ENCODE measurements around the gene NCOA3.

Gene NCOA3

DNA sequence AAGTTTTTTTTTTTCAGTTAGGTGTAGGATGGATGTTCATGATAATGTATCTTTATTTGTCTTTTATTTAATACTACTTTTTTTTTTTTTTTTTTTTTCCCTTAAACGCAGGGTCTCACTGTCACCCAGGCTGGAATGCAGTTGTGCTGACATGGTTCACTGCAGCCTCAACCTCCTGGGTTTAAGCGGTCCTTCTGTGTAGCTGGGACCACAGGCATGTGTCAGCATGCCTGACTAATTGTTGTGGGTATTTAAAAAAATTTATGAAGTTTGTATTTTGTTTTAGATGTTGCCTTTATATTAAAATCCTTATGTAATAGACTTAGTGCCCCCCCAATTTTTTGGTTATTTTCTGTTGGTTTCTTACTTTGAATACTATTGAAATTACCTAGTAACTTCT, 42.6 kb downstream of the NCOA3 start:
- no peak for DNase-seq (ENCODE audit: low spot score)
- in situ Hi-C loops (cut with MboI; ENCODE audit: low pct_unique_long_range_greater_than_20kb, low sequenced_read_pairs, unreplicated experiment): no loop called here
- TF ChIP-seq, protein P1, sequence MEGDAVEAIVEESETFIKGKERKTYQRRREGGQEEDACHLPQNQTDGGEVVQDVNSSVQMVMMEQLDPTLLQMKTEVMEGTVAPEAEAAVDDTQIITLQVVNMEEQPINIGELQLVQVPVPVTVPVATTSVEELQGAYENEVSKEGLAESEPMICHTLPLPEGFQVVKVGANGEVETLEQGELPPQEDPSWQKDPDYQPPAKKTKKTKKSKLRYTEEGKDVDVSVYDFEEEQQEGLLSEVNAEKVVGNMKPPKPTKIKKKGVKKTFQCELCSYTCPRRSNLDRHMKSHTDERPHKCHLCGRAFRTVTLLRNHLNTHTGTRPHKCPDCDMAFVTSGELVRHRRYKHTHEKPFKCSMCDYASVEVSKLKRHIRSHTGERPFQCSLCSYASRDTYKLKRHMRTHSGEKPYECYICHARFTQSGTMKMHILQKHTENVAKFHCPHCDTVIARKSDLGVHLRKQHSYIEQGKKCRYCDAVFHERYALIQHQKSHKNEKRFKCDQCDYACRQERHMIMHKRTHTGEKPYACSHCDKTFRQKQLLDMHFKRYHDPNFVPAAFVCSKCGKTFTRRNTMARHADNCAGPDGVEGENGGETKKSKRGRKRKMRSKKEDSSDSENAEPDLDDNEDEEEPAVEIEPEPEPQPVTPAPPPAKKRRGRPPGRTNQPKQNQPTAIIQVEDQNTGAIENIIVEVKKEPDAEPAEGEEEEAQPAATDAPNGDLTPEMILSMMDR (IDR thresholded peaks at IDR 0.05; ENCODE audit: extremely low read depth, insufficient read depth, missing control alignments): no peak

DNA sequence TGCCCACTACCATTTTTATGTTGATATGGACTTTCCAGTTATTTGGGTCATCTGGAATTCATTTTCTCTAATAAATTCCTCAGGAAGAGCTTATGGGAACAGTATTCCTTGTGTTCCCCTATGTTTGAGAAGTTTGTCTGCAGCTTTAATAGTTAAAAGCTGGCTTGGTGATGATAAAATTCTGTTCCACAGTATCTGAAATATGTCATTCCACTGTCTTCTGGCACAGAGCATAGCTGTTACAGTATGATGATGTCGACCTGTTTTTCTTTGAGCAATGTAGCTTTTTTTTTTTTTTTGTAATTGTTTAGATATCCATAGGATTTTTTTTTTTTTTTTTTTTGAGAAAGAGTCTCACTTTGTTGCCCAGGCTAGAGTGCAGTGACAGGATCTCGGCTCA, 43.2 kb downstream of the NCOA3 start:
- in situ Hi-C loops (cut with MboI; ENCODE audit: low pct_unique_long_range_greater_than_20kb, low sequenced_read_pairs, unreplicated experiment): no loop called here
- DNase-seq (ENCODE audit: low spot score): no peak
- TF ChIP-seq, protein P1 (IDR thresholded peaks at IDR 0.05; ENCODE audit: extremely low read depth, insufficient read depth, missing control alignments): no peak

DNA sequence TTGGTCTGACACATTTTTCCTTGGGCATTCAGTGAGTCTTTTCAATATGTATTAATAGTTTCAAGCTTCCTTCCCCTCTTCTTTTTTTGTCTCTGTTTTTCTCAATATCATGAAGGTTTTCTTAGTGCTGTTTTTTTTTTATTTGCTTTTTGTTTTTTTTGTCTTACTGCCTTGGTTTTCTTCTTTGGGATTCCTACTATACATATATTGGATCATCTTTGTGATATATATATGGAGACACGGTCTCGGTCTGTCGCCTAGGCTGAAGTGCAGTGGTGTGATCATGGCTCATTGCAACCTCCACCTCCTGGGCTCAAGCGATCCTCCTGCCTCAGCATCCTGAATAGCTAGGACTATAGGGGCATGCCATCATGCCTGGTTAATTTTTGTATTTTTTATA, 43.8 kb downstream of the NCOA3 start:
- DNase-seq (ENCODE audit: low spot score): no peak
- in situ Hi-C loops (cut with MboI; ENCODE audit: low pct_unique_long_range_greater_than_20kb, low sequenced_read_pairs, unreplicated experiment): no loop called here
- TF ChIP-seq, protein P1 (IDR thresholded peaks at IDR 0.05; ENCODE audit: extremely low read depth, insufficient read depth, missing control alignments): no peak

DNA sequence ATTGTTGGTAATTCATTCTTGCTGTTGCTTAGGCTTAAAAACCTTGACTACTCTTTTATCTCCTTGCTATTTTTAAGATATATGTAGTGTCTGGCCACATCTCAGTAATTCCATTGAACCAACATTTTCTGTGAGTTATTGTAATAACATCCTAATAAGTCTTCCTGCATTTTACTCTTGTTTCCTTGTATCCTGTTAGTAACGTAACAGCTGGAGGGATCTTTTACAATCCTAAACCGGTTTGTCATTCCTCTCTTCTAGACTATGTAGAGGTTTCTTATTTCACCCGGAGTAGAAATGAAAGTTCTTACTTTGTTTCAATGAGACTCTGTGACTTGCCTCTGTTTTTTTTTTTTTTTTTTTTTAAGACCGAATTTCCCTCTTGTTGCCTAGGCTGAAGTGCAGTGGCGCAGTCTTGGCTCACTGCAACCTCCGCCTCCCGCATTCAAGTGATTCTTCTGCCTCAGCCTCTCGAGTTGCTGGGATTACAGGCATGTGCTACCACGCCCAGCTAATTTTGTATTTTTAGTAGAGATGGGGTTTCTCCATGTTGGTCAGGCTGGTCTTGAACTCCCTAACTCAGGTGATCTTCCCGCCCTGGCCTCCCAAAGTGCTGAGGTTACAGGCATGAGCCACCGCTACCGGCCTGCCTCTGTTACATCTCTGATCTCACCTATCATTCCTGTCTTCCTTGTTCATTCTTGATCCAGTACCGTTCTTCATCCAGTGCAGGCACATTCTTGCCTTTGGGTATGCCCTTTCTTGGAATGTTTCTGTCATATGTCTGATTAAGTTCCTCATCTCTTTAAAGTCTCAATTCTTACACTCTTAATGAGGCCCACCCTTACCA, 44.7 kb downstream of the NCOA3 start:
- in situ Hi-C loops (cut with MboI; ENCODE audit: low pct_unique_long_range_greater_than_20kb, low sequenced_read_pairs, unreplicated experiment): no loop called here
- no peak for DNase-seq (ENCODE audit: low spot score)
- TF ChIP-seq, protein P1 (IDR thresholded peaks at IDR 0.05; ENCODE audit: extremely low read depth, insufficient read depth, missing control alignments): no peak

DNA sequence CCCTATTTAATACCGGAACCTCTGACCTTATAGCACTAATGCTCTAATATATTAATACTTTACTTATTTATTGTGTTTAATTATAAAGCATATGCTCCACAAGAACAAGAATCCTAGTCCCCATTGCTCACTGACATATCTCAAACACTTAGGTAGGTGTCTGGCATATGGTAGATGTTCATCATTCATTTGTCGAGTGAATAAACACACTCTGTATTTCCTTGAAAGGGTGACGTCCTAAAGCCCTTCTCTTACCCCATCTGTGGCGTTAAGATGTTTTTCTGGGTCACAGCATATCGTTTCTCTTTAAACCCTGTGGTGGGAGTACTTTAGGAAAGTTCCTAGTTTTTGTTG, 45.3 kb downstream of the NCOA3 start:
- TF ChIP-seq, protein P1 (IDR thresholded peaks at IDR 0.05; ENCODE audit: extremely low read depth, insufficient read depth, missing control alignments): no peak
- no peak for DNase-seq (ENCODE audit: low spot score)
- in situ Hi-C loops (cut with MboI; ENCODE audit: low pct_unique_long_range_greater_than_20kb, low sequenced_read_pairs, unreplicated experiment): no loop called here

DNA sequence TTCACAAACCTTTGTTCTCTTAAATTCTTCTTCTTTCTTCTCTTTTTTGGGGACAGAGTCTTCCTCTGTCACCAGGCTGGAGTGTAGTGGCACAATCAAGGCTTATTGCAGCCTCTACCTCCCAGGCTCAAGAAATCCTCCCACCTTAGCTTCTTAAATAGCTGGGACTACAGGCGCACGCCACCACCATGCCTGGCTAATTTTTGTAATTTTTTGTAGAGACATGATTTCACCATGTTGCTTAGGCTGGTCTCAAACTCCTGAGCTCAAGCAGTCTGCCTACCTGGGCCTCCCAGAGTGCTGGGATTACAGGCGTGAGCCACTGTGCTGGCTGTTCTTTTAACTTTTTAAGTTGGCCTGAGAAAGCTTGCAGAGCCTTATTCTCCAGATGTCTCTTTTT, 48.0 kb downstream of the NCOA3 start:
- DNase-seq (ENCODE audit: low spot score): no peak
- in situ Hi-C loops (cut with MboI; ENCODE audit: low pct_unique_long_range_greater_than_20kb, low sequenced_read_pairs, unreplicated experiment): no loop called here
- TF ChIP-seq, protein P1 (IDR thresholded peaks at IDR 0.05; ENCODE audit: extremely low read depth, insufficient read depth, missing control alignments): no peak

All from GM13977 (cell line).